IMR-90 (cell line): ENCODE results near the gene RFC2. TPM values are rescaled to one million over a fixed set of nuclear protein-coding genes. Genes with fewer than 3 reads are reported as not detected.

ENCODE experiments used
- ATAC-seq: fragments of 200-7000 bp; cut with Tn5 transposase; 2 replicates; pipeline ENCODE4 v1.9.1; 2020; ENCODE audit warnings: low read depth, mild to moderate bottlenecking, moderate library complexity
- BruUV-seq: library from RNA; stranded (reverse); fragments of 400-500 nt; replicated peaks from 2 replicates; lab custom pipeline; 2021; lab: Mats Ljungman, UMichigan
- CTCF ChIA-PET: fragments of 300-600 bp; formaldehyde crosslinking; extraction: SDS; loops from one replicate; lab custom pipeline; 2021; ENCODE audit warnings: antibody characterized with exemption; lab: Yijun Ruan, JAX
- POLR2A ChIA-PET: fragments of 300-600 bp; sonication (Branson Sonifier 250); formaldehyde crosslinking; loops from one replicate; lab custom pipeline; 2022; ENCODE audit warnings: antibody characterized with exemption; ENCODE audit not compliant: unreplicated experiment; lab: Charles Lee
- DNase-seq: peaks from one replicate; pipeline ENCODE4 v3.0.0; 2013
- H2AFZ ChIP-seq: replicated peaks from 2 replicates; pipeline ENCODE3; 2013; ENCODE audit warnings: low read length, mild to moderate bottlenecking; ENCODE audit not compliant: poor library complexity
- H2AK5ac ChIP-seq: 2 replicates; pipeline ENCODE4 v1.6.1; 2013; ENCODE audit warnings: low read depth, low read length, inconsistent platforms
- H2AK9ac ChIP-seq: replicated peaks from 2 replicates; pipeline ENCODE3; 2013; ENCODE audit warnings: mild to moderate bottlenecking, low read depth, low read length, moderate library complexity; ENCODE audit not compliant: poor library complexity
- H2BK120ac ChIP-seq: 2 replicates; pipeline ENCODE4 v1.6.1; 2013; ENCODE audit warnings: low read depth, low read length, inconsistent platforms
- H2BK15ac ChIP-seq: 3 replicates; pipeline ENCODE4 v1.6.1; 2013; ENCODE audit warnings: low read depth, low read length, inconsistent platforms
- H2BK20ac ChIP-seq: 2 replicates; pipeline ENCODE4 v1.6.1; 2013; ENCODE audit warnings: low read depth, mild to moderate bottlenecking, inconsistent platforms, low read length, moderate library complexity
- H2BK5ac ChIP-seq: 2 replicates; pipeline ENCODE4 v1.6.1; 2013; ENCODE audit warnings: mild to moderate bottlenecking, low read depth, low read length, inconsistent platforms; ENCODE audit not compliant: poor library complexity, severe bottlenecking
- H3K14ac ChIP-seq: replicated peaks from 2 replicates; pipeline ENCODE4 v1.6.1; 2013; ENCODE audit warnings: low read depth, low read length, inconsistent platforms
- H3K18ac ChIP-seq: 2 replicates; pipeline ENCODE4 v1.6.1; 2013; ENCODE audit warnings: low read depth, low read length, control low read depth
- H3K23ac ChIP-seq: 2 replicates; pipeline ENCODE4 v1.6.1; 2013; ENCODE audit warnings: low read depth, low read length, inconsistent platforms
- H3K27ac ChIP-seq: 2 replicates; pipeline ENCODE4 v1.5.1; 2013; ENCODE audit warnings: mild to moderate bottlenecking, control low read depth, low read length; ENCODE audit not compliant: insufficient read depth
- H3K27me3 ChIP-seq: 2 replicates; pipeline ENCODE4 v1.6.1; 2013; ENCODE audit warnings: low read length; ENCODE audit not compliant: control insufficient read depth, insufficient read depth
- H3K36me3 ChIP-seq: 2 replicates; pipeline ENCODE4 v1.6.1; 2013; ENCODE audit warnings: low read length, mixed read lengths; ENCODE audit not compliant: control insufficient read depth, insufficient read depth
- H3K4ac ChIP-seq: 2 replicates; pipeline ENCODE4 v1.6.1; 2013; ENCODE audit warnings: low read depth, low read length, inconsistent platforms
- H3K4me1 ChIP-seq: 2 replicates; pipeline ENCODE4 v1.6.1; 2013; ENCODE audit warnings: low read length, mixed read lengths; ENCODE audit not compliant: control insufficient read depth, insufficient read depth
- H3K4me2 ChIP-seq: 2 replicates; pipeline ENCODE4 v1.6.1; 2013; ENCODE audit warnings: low read depth, mild to moderate bottlenecking, control low read depth, low read length, moderate library complexity
- H3K4me3 ChIP-seq: 2 replicates; pipeline ENCODE4 v1.5.1; 2013; ENCODE audit warnings: low read depth, mild to moderate bottlenecking, control low read depth, low read length, moderate library complexity; ENCODE audit not compliant: insufficient read depth
- H3K56ac ChIP-seq: 2 replicates; pipeline ENCODE4 v1.6.1; 2013; ENCODE audit warnings: low read length, inconsistent platforms; ENCODE audit not compliant: insufficient read depth; ENCODE audit errors: extremely low read depth
- H3K79me1 ChIP-seq, 2 experiments: 2 replicates each; pipeline ENCODE4 v1.6.1; 2013; ENCODE audit warnings: low read length in 2 of 2, inconsistent platforms in 1 of 2, low read depth in 1 of 2
- H3K9ac ChIP-seq: 2 replicates; pipeline ENCODE4 v1.6.1; 2013; ENCODE audit warnings: low read depth, low read length, control low read depth
- H3K9me1 ChIP-seq: 2 replicates; pipeline ENCODE4 v1.6.1; 2013; ENCODE audit warnings: low read length, inconsistent platforms; ENCODE audit not compliant: insufficient read depth
- H3K9me3 ChIP-seq: 2 replicates; pipeline ENCODE4 v1.6.1; 2013; ENCODE audit warnings: low read length; ENCODE audit not compliant: control insufficient read depth, insufficient read depth
- H4K20me1 ChIP-seq: 2 replicates; pipeline ENCODE4 v1.6.1; 2013; ENCODE audit warnings: low read length, inconsistent platforms; ENCODE audit not compliant: insufficient read depth
- H4K5ac ChIP-seq: 2 replicates; pipeline ENCODE4 v1.6.1; 2013; ENCODE audit warnings: mild to moderate bottlenecking, low read depth, low read length, control low read depth
- H4K8ac ChIP-seq, 2 experiments: 2 replicates each; pipeline ENCODE4 v1.6.1; 2013; ENCODE audit warnings: low read depth in 2 of 2, low read length in 2 of 2, control low read depth in 1 of 2, inconsistent platforms in 1 of 2
- H4K91ac ChIP-seq: 2 replicates; pipeline ENCODE4 v1.6.1; 2013; ENCODE audit warnings: low read depth, low read length, inconsistent platforms; ENCODE audit not compliant: insufficient read depth
- CEBPB ChIP-seq: IDR thresholded peaks from 2 replicates; pipeline ENCODE4 v1.6.1; 2012; ENCODE audit warnings: low read depth, low read length, improper control_type of control experiment
- CHD1 ChIP-seq: IDR thresholded peaks from 2 replicates; pipeline ENCODE4 v1.6.1; 2012; ENCODE audit warnings: low read depth, low read length, improper control_type of control experiment
- ELK1 ChIP-seq: fragments of 150-350 bp; IDR thresholded peaks from 2 replicates; pipeline ENCODE4 v1.6.1; 2016; ENCODE audit warnings: low read depth, mild to moderate bottlenecking, low read length, moderate library complexity, borderline replicate concordance
- MAFK ChIP-seq: IDR thresholded peaks from 2 replicates; pipeline ENCODE4 v1.6.1; 2012; ENCODE audit warnings: low read depth, low read length, improper control_type of control experiment
- MAZ ChIP-seq: IDR thresholded peaks from 2 replicates; pipeline ENCODE4 v1.6.1; 2012; ENCODE audit warnings: low read depth, mild to moderate bottlenecking, low read length, improper control_type of control experiment, moderate library complexity, borderline replicate concordance
- MXI1 ChIP-seq: IDR thresholded peaks from 2 replicates; pipeline ENCODE4 v1.6.1; 2012; ENCODE audit warnings: low read depth, mild to moderate bottlenecking, low read length, moderate library complexity, borderline replicate concordance
- RAD21 ChIP-seq: IDR thresholded peaks from 2 replicates; pipeline ENCODE4 v1.6.1; 2012; ENCODE audit warnings: low read length, improper control_type of control experiment
- RCOR1 ChIP-seq: IDR thresholded peaks from 2 replicates; pipeline ENCODE4 v1.6.1; 2012; ENCODE audit warnings: mild to moderate bottlenecking, low read length, improper control_type of control experiment; ENCODE audit not compliant: insufficient replicate concordance
- SMC3 ChIP-seq: fragments of 150-350 bp; IDR thresholded peaks from 2 replicates; pipeline ENCODE4 v1.6.1; 2016; ENCODE audit warnings: low read depth, mild to moderate bottlenecking, antibody characterized with exemption, low read length, moderate library complexity
- WGBS, 2 experiments: methylation state at CpG; one replicate each; pipeline versions ENCODE4 v1.1.5 to v1.1.7; 2013; ENCODE audit warnings: missing lambda C conversion rate in 2 of 2; ENCODE audit not compliant: insufficient read length in 1 of 2; ENCODE audit errors: extremely low coverage in 2 of 2; 5-methylcytosine and 5-hydroxymethylcytosine counted together
- dilution Hi-C: fragments of 300-500 bp; cut with HindIII; formaldehyde crosslinking; loops from one replicate; pipeline ENCODE4 v1.14.3; 2018; ENCODE audit warnings: low sequenced_read_pairs; ENCODE audit not compliant: unreplicated experiment
- in situ Hi-C: fragments of 300-500 bp; cut with MboI; formaldehyde crosslinking; loops from 3 replicates; pipeline ENCODE4 v1.14.3; 2019; ENCODE audit warnings: low sequenced_read_pairs, inconsistent platforms, mixed read lengths
- intact Hi-C: fragments of 100-400 bp; cut with micrococcal nuclease; formaldehyde crosslinking; loops from 2 replicates; pipeline ENCODE4 v1.10.0; 2022
- polyA plus RNA-seq, 3 experiments: library from polyadenylated mRNA; depleted of rRNA; stranded (reverse); fragments of >200 nt; gene quantifications; 2 replicates each; pipeline ENCODE4 v1.2.3, GENCODE V29; 2012; ENCODE audit warnings: low replicate concordance in 1 of 3
- total RNA-seq: library from RNA; depleted of rRNA; stranded (reverse); fragments of >200 nt; gene quantifications from 2 replicates; pipeline ENCODE4 v1.2.3, GENCODE V29; 2012
- TF ChIP-seq, protein P1 (sequence below): conservative IDR thresholded peaks from 2 replicates; pipeline ENCODE4 v1.5.1; 2012; ENCODE audit warnings: mild to moderate bottlenecking, low read depth, low read length, improper control_type of control experiment
- TF ChIP-seq, protein P2 (sequence below): fragments of 150-350 bp; IDR thresholded peaks from 2 replicates; pipeline ENCODE4 v1.6.1; 2017; ENCODE audit warnings: mild to moderate bottlenecking, antibody characterized with exemption, low read length, low read depth

RFC2 gene
- total and polyA plus RNA-seq, 2 of the 4 experiments (the other 2 are of a cell fraction), result 25.2 to 37.8 TPM

DNA sequence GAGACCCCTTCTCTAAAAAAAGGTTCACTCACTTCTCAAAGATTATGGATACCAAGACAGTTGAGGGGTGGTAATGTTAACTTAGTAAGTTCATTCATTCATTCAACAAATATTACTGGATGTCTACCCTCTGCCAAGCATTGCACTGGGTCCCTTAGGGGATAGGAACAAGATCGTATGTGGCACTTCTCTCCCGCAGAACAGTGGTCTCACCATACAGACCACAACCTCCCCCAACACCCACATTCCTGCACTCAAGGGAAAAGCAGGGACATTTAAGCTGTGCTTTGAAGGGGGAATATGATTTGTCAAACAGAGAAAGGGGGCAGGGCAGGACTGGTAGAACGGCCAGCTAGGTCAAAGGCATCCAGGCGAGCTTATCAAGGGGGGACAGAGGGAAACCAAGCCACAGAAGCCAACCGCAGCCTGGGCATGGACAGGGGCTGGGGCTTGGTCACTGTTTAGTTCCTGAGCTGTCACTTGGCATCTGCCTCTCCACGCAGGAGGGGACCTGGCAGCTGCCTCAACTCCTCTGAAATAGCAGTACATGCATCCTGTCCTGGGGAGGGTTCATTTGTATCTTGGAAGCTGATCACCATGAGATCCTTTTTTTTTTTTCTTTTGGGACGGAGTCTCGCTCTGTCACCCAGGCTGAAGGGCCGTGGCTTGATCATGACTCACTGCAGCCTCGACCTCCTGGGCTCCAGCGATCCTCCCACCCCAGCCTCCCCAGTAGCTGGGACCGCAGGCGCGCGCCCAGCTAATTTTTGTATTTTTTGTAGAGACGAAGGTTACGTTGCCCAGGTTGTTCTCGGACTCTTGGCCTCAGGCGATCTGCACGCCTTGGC, 34.1 kb upstream of the RFC2 start:
- WGBS, 2 experiments, result 53% methylated on average over 8 of the region's 20 CpGs; no CpG with 5 or more reads in 1 of the 2 experiments
- no peak overlapping the region for H3K56ac ChIP-seq
- peak overlapping the region; percentile 90 for H3K23ac ChIP-seq
- H3K9me1 ChIP-seq, result peaks cover 19% of the 10 kb centered on the region
- H4K20me1 ChIP-seq, result peaks cover 34% of the 10 kb centered on the region
- no peaks in the 10 kb centered on the region for H3K27me3 ChIP-seq
- in situ Hi-C loops, result no loop called here
- peak overlapping the region; percentile 99 for H2BK120ac ChIP-seq
- H3K18ac ChIP-seq, result peak overlapping the region; percentile 98
- H3K4me3 ChIP-seq, result no peak overlapping the region
- H3K79me1 ChIP-seq, result peaks cover 0 to 50% of the 10 kb centered on the region in 2 experiments; a peak in 3 of 4 replicates
- H3K14ac ChIP-seq, result peak overlapping the region; percentile 94
- peak overlapping the region; percentile 97 for H2BK20ac ChIP-seq
- H3K4me1 ChIP-seq, result peaks cover 21% of the 10 kb centered on the region
- intact Hi-C loops, result loop anchor here (1.0 kb wide), 1 partner anchor 18 kb away; no protein-coding TSS in a partner anchor
- no peak for TF ChIP-seq ELK1
- TF ChIP-seq, protein P1, sequence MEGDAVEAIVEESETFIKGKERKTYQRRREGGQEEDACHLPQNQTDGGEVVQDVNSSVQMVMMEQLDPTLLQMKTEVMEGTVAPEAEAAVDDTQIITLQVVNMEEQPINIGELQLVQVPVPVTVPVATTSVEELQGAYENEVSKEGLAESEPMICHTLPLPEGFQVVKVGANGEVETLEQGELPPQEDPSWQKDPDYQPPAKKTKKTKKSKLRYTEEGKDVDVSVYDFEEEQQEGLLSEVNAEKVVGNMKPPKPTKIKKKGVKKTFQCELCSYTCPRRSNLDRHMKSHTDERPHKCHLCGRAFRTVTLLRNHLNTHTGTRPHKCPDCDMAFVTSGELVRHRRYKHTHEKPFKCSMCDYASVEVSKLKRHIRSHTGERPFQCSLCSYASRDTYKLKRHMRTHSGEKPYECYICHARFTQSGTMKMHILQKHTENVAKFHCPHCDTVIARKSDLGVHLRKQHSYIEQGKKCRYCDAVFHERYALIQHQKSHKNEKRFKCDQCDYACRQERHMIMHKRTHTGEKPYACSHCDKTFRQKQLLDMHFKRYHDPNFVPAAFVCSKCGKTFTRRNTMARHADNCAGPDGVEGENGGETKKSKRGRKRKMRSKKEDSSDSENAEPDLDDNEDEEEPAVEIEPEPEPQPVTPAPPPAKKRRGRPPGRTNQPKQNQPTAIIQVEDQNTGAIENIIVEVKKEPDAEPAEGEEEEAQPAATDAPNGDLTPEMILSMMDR, result no peak
- no peak for TF ChIP-seq RCOR1
- no peak for TF ChIP-seq RAD21
- no peak for TF ChIP-seq SMC3
- TF ChIP-seq MAFK, result no peak
- TF ChIP-seq, protein P2, sequence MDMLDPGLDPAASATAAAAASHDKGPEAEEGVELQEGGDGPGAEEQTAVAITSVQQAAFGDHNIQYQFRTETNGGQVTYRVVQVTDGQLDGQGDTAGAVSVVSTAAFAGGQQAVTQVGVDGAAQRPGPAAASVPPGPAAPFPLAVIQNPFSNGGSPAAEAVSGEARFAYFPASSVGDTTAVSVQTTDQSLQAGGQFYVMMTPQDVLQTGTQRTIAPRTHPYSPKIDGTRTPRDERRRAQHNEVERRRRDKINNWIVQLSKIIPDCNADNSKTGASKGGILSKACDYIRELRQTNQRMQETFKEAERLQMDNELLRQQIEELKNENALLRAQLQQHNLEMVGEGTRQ, result no peak
- no peak for TF ChIP-seq MAZ
- TF ChIP-seq CEBPB, result no peak
- no peak for TF ChIP-seq CHD1
- TF ChIP-seq MXI1, result no peak
- ATAC-seq (no peak), DNase-seq (no peak)
- dilution Hi-C loops, result no loop called here
- peak overlapping the region; percentile 39 for H2BK5ac ChIP-seq
- H3K4ac ChIP-seq, result peak overlapping the region; percentile 93
- H2AFZ ChIP-seq, result peak overlapping the region; percentile 98
- H3K27ac ChIP-seq, result peak overlapping the region; percentile 97
- H4K91ac ChIP-seq, result peak overlapping the region; percentile 94
- no peaks in the 10 kb centered on the region for H3K9me3 ChIP-seq
- H2BK15ac ChIP-seq, result peak overlapping the region; percentile 97; the same call in 2 of the 3 replicates
- BruUV-seq, result no TSS peak
- peak overlapping the region; percentile 98 for H2AK5ac ChIP-seq
- H4K8ac ChIP-seq, result peak overlapping the region; percentile 88 to 91
- POLR2A ChIA-PET, result interaction anchor here (0.6 kb wide), 1 partner anchor 22 kb away, joined by 3 read pairs; no protein-coding TSS in a partner anchor
- peak overlapping the region; percentile 10 for H3K4me2 ChIP-seq
- peak overlapping the region; percentile 85 for H2AK9ac ChIP-seq
- H3K36me3 ChIP-seq, result no peaks in the 10 kb centered on the region
- H4K5ac ChIP-seq, result peak overlapping the region; percentile 99
- no peak overlapping the region for H3K9ac ChIP-seq
- CTCF ChIA-PET, result interaction anchor here (1.2 to 1.5 kb wide), 2 partner anchors 82 to 261 kb away, joined by 3 to 5 read pairs; no protein-coding TSS in a partner anchor
